ENCODE results near the gene DDX19B.

The DDX19B gene

GRCh38 chr16:70370924-70371323, 71.9 kb downstream of the DDX19B start:
- Mint-ChIP-seq H3K4me3 (no peak overlapping the region), H3K27me3 (no peaks in the 10 kb centered on the region), H3K36me3 (peaks cover 60% of the 10 kb centered on the region), H3K4me1 (peaks cover 5% of the 10 kb centered on the region), H3K9me3 (no peaks in the 10 kb centered on the region), H3K27ac (peak overlapping the region; percentile 53)
- ATAC-seq: no peak

GRCh38 chr16:70372921-70373728, 74.1 kb downstream of the DDX19B start:
- ATAC-seq: no peak
- Mint-ChIP-seq H3K27me3 (no peaks in the 10 kb centered on the region), H3K36me3 (peaks cover 53% of the 10 kb centered on the region), H3K9me3 (no peaks in the 10 kb centered on the region), H3K27ac (peak overlapping the region; percentile 44), H3K4me1 (peaks cover 12% of the 10 kb centered on the region), H3K4me3 (no peak overlapping the region)

- no peak for ATAC-seq
- Mint-ChIP-seq H3K27me3 (no peaks in the 10 kb centered on the region), H3K27ac (no peak overlapping the region), H3K36me3 (peaks cover 53% of the 10 kb centered on the region), H3K9me3 (no peaks in the 10 kb centered on the region), H3K4me3 (no peak overlapping the region), H3K4me1 (peaks cover 12% of the 10 kb centered on the region)
Measured at GRCh38 chr16:70374213-70374612, 75.2 kb downstream of the DDX19B start.

- Mint-ChIP-seq H3K36me3 (peaks cover 38% of the 10 kb centered on the region), H3K9me3 (no peaks in the 10 kb centered on the region), H3K27me3 (no peaks in the 10 kb centered on the region), H3K4me3 (no peak overlapping the region), H3K27ac (no peak overlapping the region), H3K4me1 (peaks cover 13% of the 10 kb centered on the region)
- no peak for ATAC-seq
Measured at GRCh38 chr16:70375636-70376611, 76.9 kb downstream of the DDX19B start.

GRCh38 chr16:70377782-70378181, 78.8 kb downstream of the DDX19B start:
- H3K4me3 Mint-ChIP-seq: no peak overlapping the region
- no peaks in the 10 kb centered on the region for H3K9me3 Mint-ChIP-seq
- H3K27me3 Mint-ChIP-seq: no peaks in the 10 kb centered on the region
- H3K27ac Mint-ChIP-seq: peak overlapping the region; percentile 38
- ATAC-seq: no peak
- peaks cover 13% of the 10 kb centered on the region for H3K4me1 Mint-ChIP-seq
- peaks cover 20% of the 10 kb centered on the region for H3K36me3 Mint-ChIP-seq

GRCh38 chr16:70378869-70379493, 80.0 kb downstream of the DDX19B start:
- no peaks in the 10 kb centered on the region for H3K27me3 Mint-ChIP-seq
- H3K9me3 Mint-ChIP-seq: no peaks in the 10 kb centered on the region
- no peak overlapping the region for H3K27ac Mint-ChIP-seq
- H3K4me3 Mint-ChIP-seq: no peak overlapping the region
- H3K36me3 Mint-ChIP-seq: peaks cover 12% of the 10 kb centered on the region
- peaks cover 13% of the 10 kb centered on the region for H3K4me1 Mint-ChIP-seq
- ATAC-seq: no peak

GRCh38 chr16:70380248-70380918, 81.4 kb downstream of the DDX19B start:
- Mint-ChIP-seq H3K4me1 (peaks cover 13% of the 10 kb centered on the region), H3K27ac (peak overlapping the region; percentile 89), H3K27me3 (no peaks in the 10 kb centered on the region), H3K36me3 (peaks cover 13% of the 10 kb centered on the region), H3K4me3 (peak overlapping the region; percentile 92), H3K9me3 (no peaks in the 10 kb centered on the region)
- ATAC-seq: peak; percentile 61

GRCh38 chr16:70380919-70381603, 82.1 kb downstream of the DDX19B start:
- Mint-ChIP-seq H3K4me1 (peaks cover 13% of the 10 kb centered on the region), H3K9me3 (no peaks in the 10 kb centered on the region), H3K4me3 (peak overlapping the region; percentile 92), H3K27ac (peak overlapping the region; percentile 89), H3K27me3 (no peaks in the 10 kb centered on the region), H3K36me3 (peaks cover 14% of the 10 kb centered on the region)
- peak; percentile 97 for ATAC-seq

- ATAC-seq: peak; percentile 28
- H3K4me3 Mint-ChIP-seq: peak overlapping the region; percentile 92
- H3K36me3 Mint-ChIP-seq: peaks cover 14% of the 10 kb centered on the region
- no peaks in the 10 kb centered on the region for H3K9me3 Mint-ChIP-seq
- H3K27me3 Mint-ChIP-seq: no peaks in the 10 kb centered on the region
- peaks cover 13% of the 10 kb centered on the region for H3K4me1 Mint-ChIP-seq
- H3K27ac Mint-ChIP-seq: peak overlapping the region; percentile 89
Measured at GRCh38 chr16:70381604-70382342, 82.8 kb downstream of the DDX19B start.

GRCh38 chr16:70383421-70383960, 84.5 kb downstream of the DDX19B start:
- peaks cover 15% of the 10 kb centered on the region for H3K36me3 Mint-ChIP-seq
- no peaks in the 10 kb centered on the region for H3K9me3 Mint-ChIP-seq
- H3K27me3 Mint-ChIP-seq: no peaks in the 10 kb centered on the region
- no peak overlapping the region for H3K4me3 Mint-ChIP-seq
- peaks cover 7% of the 10 kb centered on the region for H3K4me1 Mint-ChIP-seq
- no peak for ATAC-seq
- no peak overlapping the region for H3K27ac Mint-ChIP-seq
